Measurements from ENCODE around the gene KRTAP20-4.

The KRTAP20-4 gene

GRCh38 chr21:30668776-30669175 lies 48.3 kb downstream of the KRTAP20-4 start:
- no peak for DNase-seq

Measured in NCI-H1436 treated with DMSO at 0.1 percent for 48 hours (cell line).